ENCODE data around the gene MDK.

- TF ChIP-seq CTCF (conservative IDR thresholded peaks at IDR 0.05) (no peak), EZH2 (IDR thresholded peaks at IDR 0.05; ENCODE audit: low read depth) (no peak)
These were observed 36.3 kb upstream of the MDK start for GRCh38 chr11:46345131-46345597.
